Epithelial cell of proximal tubule (primary cell): ENCODE measurements around the gene RBM19. TPM values are rescaled to one million over a fixed set of nuclear protein-coding genes. Genes with fewer than 3 reads are reported as not detected.

Experiments
- DNase-seq: peaks from one replicate; pipeline ENCODE4 v3.0.0-alpha.2; 2011; ENCODE audit warnings: low read depth
- H3K4me3 ChIP-seq: 2 replicates; pipeline ENCODE4 v1.5.1; 2011; ENCODE audit warnings: low read depth, mild to moderate bottlenecking, low read length
- total RNA-seq: library from RNA; depleted of rRNA; stranded (reverse); fragments of >200 nt; gene quantifications from 2 replicates; pipeline ENCODE4 v1.2.3, GENCODE V29; 2015
- TF ChIP-seq, protein P1 (sequence below): conservative IDR thresholded peaks from 2 replicates; pipeline ENCODE4 v1.5.1; 2012; ENCODE audit warnings: low read depth, mild to moderate bottlenecking, low read length

Gene RBM19
- total RNA-seq, 1 donor from 2014 or later, result 26.5 TPM

- TF ChIP-seq, protein P1, sequence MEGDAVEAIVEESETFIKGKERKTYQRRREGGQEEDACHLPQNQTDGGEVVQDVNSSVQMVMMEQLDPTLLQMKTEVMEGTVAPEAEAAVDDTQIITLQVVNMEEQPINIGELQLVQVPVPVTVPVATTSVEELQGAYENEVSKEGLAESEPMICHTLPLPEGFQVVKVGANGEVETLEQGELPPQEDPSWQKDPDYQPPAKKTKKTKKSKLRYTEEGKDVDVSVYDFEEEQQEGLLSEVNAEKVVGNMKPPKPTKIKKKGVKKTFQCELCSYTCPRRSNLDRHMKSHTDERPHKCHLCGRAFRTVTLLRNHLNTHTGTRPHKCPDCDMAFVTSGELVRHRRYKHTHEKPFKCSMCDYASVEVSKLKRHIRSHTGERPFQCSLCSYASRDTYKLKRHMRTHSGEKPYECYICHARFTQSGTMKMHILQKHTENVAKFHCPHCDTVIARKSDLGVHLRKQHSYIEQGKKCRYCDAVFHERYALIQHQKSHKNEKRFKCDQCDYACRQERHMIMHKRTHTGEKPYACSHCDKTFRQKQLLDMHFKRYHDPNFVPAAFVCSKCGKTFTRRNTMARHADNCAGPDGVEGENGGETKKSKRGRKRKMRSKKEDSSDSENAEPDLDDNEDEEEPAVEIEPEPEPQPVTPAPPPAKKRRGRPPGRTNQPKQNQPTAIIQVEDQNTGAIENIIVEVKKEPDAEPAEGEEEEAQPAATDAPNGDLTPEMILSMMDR, result no peak
These were observed 169.9 kb downstream of the RBM19 start for GRCh38 chr12:113796066-113796827.

DNA sequence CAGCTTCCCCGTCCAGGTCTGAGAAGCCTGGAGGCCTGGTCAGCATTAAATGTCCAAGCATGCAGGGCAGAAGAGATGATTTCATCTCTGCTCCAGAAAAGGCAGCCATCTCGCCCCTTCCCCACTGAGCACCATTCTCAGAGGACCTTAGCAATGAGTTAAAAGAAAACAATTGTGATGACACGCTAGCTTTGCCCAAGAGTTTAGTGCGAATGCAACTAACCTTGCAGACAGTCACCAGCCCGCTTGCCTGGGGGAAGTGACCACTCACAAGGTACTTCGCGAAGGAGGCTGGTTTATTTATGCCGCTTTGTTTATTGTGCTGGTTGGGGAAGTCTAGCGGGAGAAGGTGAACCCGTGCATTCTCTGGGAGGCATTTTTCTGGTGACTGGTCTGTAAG is 170.7 kb downstream of the RBM19 start:
- no peak for DNase-seq
- no peak overlapping the region for H3K4me3 ChIP-seq
- TF ChIP-seq, protein P1, result no peak

More at GRCh38 chr12:113796066-113796827, 169.9 kb downstream of the RBM19 start:
- H3K4me3 ChIP-seq, result no peak overlapping the region
- no peak for DNase-seq

- no peak for DNase-seq
- H3K4me3 ChIP-seq, result no peak overlapping the region
- TF ChIP-seq, protein P1, result no peak
These were observed 171.4 kb downstream of the RBM19 start for GRCh38 chr12:113794774-113795173.

- no peak for DNase-seq
- TF ChIP-seq, protein P1, result no peak
- H3K4me3 ChIP-seq, result no peak overlapping the region
These were observed 172.9 kb downstream of the RBM19 start for GRCh38 chr12:113793250-113793649.

DNA sequence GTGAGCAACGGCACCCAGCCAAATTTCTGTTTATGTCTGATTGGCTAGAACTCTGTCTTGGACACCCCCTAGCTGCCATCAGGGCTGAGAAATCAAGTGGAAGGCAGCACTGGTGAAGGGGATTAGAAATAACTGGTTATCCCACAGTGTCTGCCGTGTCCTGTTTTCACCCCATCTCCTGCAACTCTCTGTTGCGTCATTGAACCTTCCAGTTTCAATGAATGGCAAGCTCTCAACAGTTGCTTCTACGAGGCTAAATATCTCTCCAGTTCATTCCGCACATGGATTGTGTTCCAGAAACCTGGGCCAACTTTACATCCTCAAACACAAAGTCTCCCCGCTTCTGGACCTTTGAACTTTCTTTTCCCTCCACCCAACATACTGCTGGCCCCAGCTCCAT is 173.7 kb downstream of the RBM19 start:
- no peak overlapping the region for H3K4me3 ChIP-seq
- DNase-seq, result no peak
- TF ChIP-seq, protein P1, result no peak

DNA sequence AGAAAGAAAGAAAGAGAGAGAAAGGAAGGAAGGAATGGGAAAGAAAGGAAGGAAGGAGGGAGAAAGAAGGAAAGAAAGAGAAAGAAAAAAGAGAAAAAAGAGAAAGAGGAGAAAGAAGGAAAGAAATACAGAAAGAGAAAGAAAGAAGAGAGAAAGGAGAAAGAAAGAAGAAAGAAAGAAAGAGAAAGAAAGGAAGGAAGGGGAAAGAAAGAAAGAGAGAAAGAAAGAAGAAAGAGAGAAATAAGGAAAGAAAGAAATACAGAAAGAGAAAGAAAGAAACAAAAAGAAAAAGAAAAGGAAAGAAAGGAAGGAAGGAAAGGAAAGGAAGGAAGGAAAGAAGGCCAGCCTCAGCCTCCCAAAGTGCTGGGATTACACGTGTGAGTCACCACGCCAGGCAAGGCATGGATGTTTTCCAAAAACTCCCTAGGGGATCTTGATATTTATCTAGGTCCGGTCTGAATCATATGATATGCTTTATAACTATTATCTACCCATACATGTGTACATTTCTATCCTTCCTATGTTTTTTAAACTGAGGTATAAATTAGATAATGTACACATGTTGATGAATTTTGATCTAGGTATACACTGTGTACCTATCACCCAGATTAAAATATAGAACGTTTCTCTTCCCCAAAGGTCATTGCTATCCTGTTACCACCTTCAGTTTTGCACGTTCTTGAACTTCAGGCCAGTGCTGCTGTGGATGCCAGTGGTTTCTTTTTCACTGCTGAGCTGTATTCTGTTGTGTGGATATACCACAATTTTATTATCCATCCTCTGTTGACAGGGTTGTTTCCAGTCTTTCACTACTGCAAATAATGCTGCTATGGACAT is 177.9 kb downstream of the RBM19 start:
- H3K4me3 ChIP-seq, result no peak overlapping the region
- TF ChIP-seq, protein P1, result no peak
- no peak for DNase-seq
